Measurements from ENCODE around the gene KCNK10.

Gene KCNK10

GRCh38 chr14:88168025-88168424, 155.0 kb downstream of the KCNK10 start:
- DNase-seq, result no peak

GRCh38 chr14:88166616-88167015, 156.5 kb downstream of the KCNK10 start:
- DNase-seq, result no peak

GRCh38 chr14:88164906-88165534, 158.0 kb downstream of the KCNK10 start:
- no peak for DNase-seq

- no peak for DNase-seq
Observed at GRCh38 chr14:88163731-88164255, 159.3 kb downstream of the KCNK10 start.

- DNase-seq, result no peak
Observed at GRCh38 chr14:88156127-88156526, 166.9 kb downstream of the KCNK10 start.

GRCh38 chr14:88154926-88155325, 168.1 kb downstream of the KCNK10 start:
- no peak for DNase-seq

GRCh38 chr14:88154321-88154720, 168.7 kb downstream of the KCNK10 start:
- DNase-seq, result no peak

GRCh38 chr14:88146881-88147649, 176.0 kb downstream of the KCNK10 start:
- DNase-seq, result no peak

GRCh38 chr14:88143810-88144209, 179.3 kb downstream of the KCNK10 start:
- DNase-seq, result no peak

- DNase-seq, result no peak
Observed at GRCh38 chr14:88142997-88143396, 180.1 kb downstream of the KCNK10 start.

- DNase-seq, result no peak
Observed at GRCh38 chr14:88140874-88141273, 182.2 kb downstream of the KCNK10 start.

- DNase-seq, result no peak
Observed at GRCh38 chr14:88137327-88137726, 185.7 kb downstream of the KCNK10 start.
